GM19467 (cell line): ENCODE results near the gene PDCD1.
"Not testable (repeated sequence)": the region's sequence is repeated elsewhere in the genome, so short reads cannot be mapped to it uniquely, and the experiment has no call there.

Experiments
- ATAC-seq: cut with Tn5 transposase; IDR thresholded peaks from one replicate; pipeline ENCODE4 v1.9.1; 2021; ENCODE audit warnings: mild to moderate bottlenecking, moderate library complexity; ENCODE audit not compliant: unreplicated experiment

The PDCD1 gene

GRCh38 chr2:241835611-241836010, 23.1 kb downstream of the PDCD1 start:
- ATAC-seq = no peak

GRCh38 chr2:241834527-241835210, 24.0 kb downstream of the PDCD1 start:
- no peak for ATAC-seq

- not testable (repeated sequence) for ATAC-seq
These were observed 24.8 kb downstream of the PDCD1 start for GRCh38 chr2:241833756-241834526.

GRCh38 chr2:241833101-241833663, 25.5 kb downstream of the PDCD1 start:
- no peak for ATAC-seq

GRCh38 chr2:241827394-241827793, 31.3 kb downstream of the PDCD1 start:
- ATAC-seq = no peak

GRCh38 chr2:241823531-241824437, 34.9 kb downstream of the PDCD1 start:
- ATAC-seq = not testable (repeated sequence)

- no peak for ATAC-seq
These were observed 36.5 kb downstream of the PDCD1 start for GRCh38 chr2:241822264-241822623.

- ATAC-seq = no peak
These were observed 37.0 kb downstream of the PDCD1 start for GRCh38 chr2:241821460-241822263.

GRCh38 chr2:241820625-241821384, 37.9 kb downstream of the PDCD1 start:
- no peak for ATAC-seq

- not testable (repeated sequence) for ATAC-seq
These were observed 38.6 kb downstream of the PDCD1 start for GRCh38 chr2:241819947-241820624.

- ATAC-seq = no peak
These were observed 39.8 kb downstream of the PDCD1 start for GRCh38 chr2:241818943-241819270.

GRCh38 chr2:241818229-241818942, 40.3 kb downstream of the PDCD1 start:
- ATAC-seq = no peak

GRCh38 chr2:241817821-241818215, 40.9 kb downstream of the PDCD1 start:
- not testable (repeated sequence) for ATAC-seq

GRCh38 chr2:241817126-241817820, 41.4 kb downstream of the PDCD1 start:
- no peak for ATAC-seq

- ATAC-seq = no peak
These were observed 42.1 kb downstream of the PDCD1 start for GRCh38 chr2:241816431-241817121.

- no peak for ATAC-seq
These were observed 42.9 kb downstream of the PDCD1 start for GRCh38 chr2:241815477-241816430.
